K562 (cell line): Measurements from ENCODE around the gene KCNK16. TPM values are rescaled to one million over a fixed set of nuclear protein-coding genes. Genes with fewer than 3 reads are reported as not detected.

Experiments
- CHD2 ChIP-seq: IDR thresholded peaks from 2 replicates; pipeline ENCODE4 v1.6.1; 2011; ENCODE audit warnings: low read depth, low read length
- HINFP ChIP-seq: fragments of 450-650 bp; conservative IDR thresholded peaks from 2 replicates; pipeline ENCODE4 v1.6.1; 2016; ENCODE audit warnings: missing genetic modification characterization, low read depth, mild to moderate bottlenecking, control low read depth, missing compliant biosample characterization
- SAFB2 ChIP-seq: fragments of 200-400 bp; formaldehyde crosslinking; IDR thresholded peaks from 2 replicates; pipeline ENCODE4 v1.6.1; 2018; ENCODE audit warnings: borderline replicate concordance, low read length, low read depth, moderate library complexity; ENCODE audit not compliant: severe bottlenecking
- TCFL5 ChIP-seq: fragments of 250-450 bp; sonication (Bioruptor Pico); conservative IDR thresholded peaks from 2 replicates; pipeline ENCODE4 v1.6.1; 2021; ENCODE audit warnings: mild to moderate bottlenecking, moderate library complexity, matching md5 sums
- TEAD4 ChIP-seq, 2 experiments: sonication (generic) in 1 of 2; formaldehyde crosslinking in 1 of 2; IDR thresholded peaks; 2 replicates each; pipeline versions ENCODE4 v1.6.1 to v1.8.0; 2012 to 2022; ENCODE audit warnings: borderline replicate concordance in 1 of 2, inconsistent platforms in 1 of 2, low read length in 1 of 2, mild to moderate bottlenecking in 1 of 2, missing genetic modification reagents in 1 of 2
- XRCC5 ChIP-seq: fragments of 200-400 bp; formaldehyde crosslinking; IDR thresholded peaks from 2 replicates; pipeline ENCODE4 v1.6.1; 2017; ENCODE audit warnings: low read depth, mild to moderate bottlenecking, low read length
- ZNF232 ChIP-seq: sonication (generic); formaldehyde crosslinking; IDR thresholded peaks from 2 replicates; pipeline ENCODE4 v1.8.0; 2022; ENCODE audit warnings: mild to moderate bottlenecking, missing genetic modification reagents
- ZNF24 ChIP-seq: fragments of 450-650 bp; IDR thresholded peaks from 2 replicates; pipeline ENCODE4 v1.6.1; 2016
- ZNF280A ChIP-seq: fragments of 450-650 bp; IDR thresholded peaks from 2 replicates; pipeline ENCODE4 v1.6.1; 2018; ENCODE audit warnings: mild to moderate bottlenecking, low read depth; ENCODE audit not compliant: partially characterized antibody
- polyA plus RNA-seq, 8 experiments: library from polyadenylated mRNA; depleted of rRNA in 4 of 8; stranded (reverse) in 5 of 8; unstranded in 3 of 8; fragments of >200 nt; fragmentation: Nextera tagmentation in 2 of 8; fragmentation: Illumina TruSeq in 1 of 8; extraction: Ambion mirVana in 2 of 8; extraction: Trizol in 1 of 8; gene quantifications; 2 replicates each; pipeline versions ENCODE4 v1.2.1 to v1.2.3, GENCODE V29; 2011 to 2014; ENCODE audit warnings: inconsistent platforms in 1 of 8, missing spikeins in 1 of 8
- total RNA-seq, 7 experiments: library from RNA; depleted of rRNA in 6 of 7; stranded (reverse); fragments of >200 nt in 6 of 7; fragmentation: Illumina TruSeq in 2 of 7; extraction: Trizol in 2 of 7; gene quantifications; 2 replicates each; pipeline versions ENCODE4 v1.2.1 to v1.2.3, GENCODE V29; 2011 to 2021; ENCODE audit warnings: low replicate concordance in 1 of 7

Gene KCNK16
- total and polyA plus RNA-seq, 9 of the 15 experiments (the other 6 are each of a cell fraction or from before 2014, with no cell fraction given) = not detected

- TF ChIP-seq HINFP (tag) (no peak), TEAD4 (IDR thresholded peaks at IDR 0.05; ENCODE audit: low read length) (no peak), TEAD4 (CRISPR knock-in tag; IDR thresholded peaks at IDR 0.05; ENCODE audit: borderline replicate concordance) (no peak), SAFB2 (no peak), ZNF232 (CRISPR knock-in tag) (no peak), TCFL5 (CRISPR knock-in tag) (no peak), ZNF24 (no peak), CHD2 (no peak), ZNF280A (no peak), XRCC5 (no peak)
Observed at GRCh38 chr6:39292637-39293036, 29.9 kb downstream of the KCNK16 start (continued).
